HPDE6-E6E7 (cell line): ENCODE measurements around the gene PABPN1.

Experiments
- DNase-seq: peaks from one replicate; pipeline ENCODE4 v3.0.0; 2011; ENCODE audit warnings: missing footprints; ENCODE audit errors: extremely low spot score

Gene PABPN1

GRCh38 chr14:23358042-23358441 is 36.8 kb downstream of the PABPN1 start:
- DNase-seq = no peak

GRCh38 chr14:23358553-23359166 is 37.4 kb downstream of the PABPN1 start:
- no peak for DNase-seq

- DNase-seq = no peak
Observed at GRCh38 chr14:23359167-23359626, 37.9 kb downstream of the PABPN1 start.

DNA sequence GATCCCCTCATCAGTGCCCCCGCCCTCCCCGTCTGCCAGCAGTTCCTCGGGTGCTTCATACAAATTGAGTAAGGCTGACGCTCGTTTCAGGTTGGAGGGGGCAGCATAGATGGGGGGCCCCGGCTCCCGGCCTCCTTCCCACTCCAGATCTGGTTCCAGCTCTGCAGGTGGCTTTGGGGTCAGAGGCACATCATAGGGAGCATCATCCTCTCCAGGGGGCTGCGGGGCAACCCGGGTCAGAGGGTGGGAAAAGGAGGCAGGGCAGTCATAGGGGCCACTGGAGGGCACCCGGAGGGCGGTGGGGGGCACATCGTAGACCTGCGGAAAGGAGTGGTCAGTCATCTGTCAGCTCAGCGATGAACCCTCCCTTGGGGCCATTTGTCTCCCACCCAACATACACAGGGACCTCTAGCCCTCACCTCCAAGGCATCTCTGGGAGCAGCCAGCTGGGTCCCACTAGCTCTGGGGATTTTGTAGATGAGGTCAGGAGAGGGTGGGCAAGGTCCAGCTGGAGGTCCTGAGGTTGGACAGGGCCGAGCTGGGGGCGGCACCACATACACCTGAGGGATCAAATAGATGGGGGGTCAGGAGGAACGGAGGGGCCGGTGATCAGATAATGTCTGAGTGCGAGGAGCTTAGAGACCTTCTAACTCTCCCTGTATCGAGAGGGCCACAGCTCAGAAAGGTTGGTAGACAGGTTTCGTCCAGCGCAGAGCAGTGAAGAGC is 38.6 kb downstream of the PABPN1 start:
- no peak for DNase-seq

DNA sequence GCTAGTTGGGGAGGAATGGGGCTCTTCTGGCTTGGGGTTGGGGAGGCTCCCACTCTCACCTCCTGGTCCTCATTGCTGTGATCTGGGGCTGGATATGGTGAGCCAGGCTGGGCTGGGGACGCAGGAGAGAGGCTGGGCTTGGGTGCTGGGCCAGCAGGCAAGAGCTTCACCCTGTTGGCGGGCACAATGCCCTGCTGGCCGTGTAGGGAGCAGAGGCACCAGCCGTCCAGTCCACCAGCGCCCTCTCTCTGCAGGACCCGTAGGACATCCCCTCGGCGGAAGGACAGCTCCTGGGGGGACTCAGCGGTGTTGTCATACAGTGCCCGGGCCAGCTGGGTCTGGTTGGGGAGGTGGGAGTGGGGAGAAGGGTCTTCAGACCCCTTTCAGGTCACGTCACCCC is 39.2 kb downstream of the PABPN1 start:
- no peak for DNase-seq

DNA sequence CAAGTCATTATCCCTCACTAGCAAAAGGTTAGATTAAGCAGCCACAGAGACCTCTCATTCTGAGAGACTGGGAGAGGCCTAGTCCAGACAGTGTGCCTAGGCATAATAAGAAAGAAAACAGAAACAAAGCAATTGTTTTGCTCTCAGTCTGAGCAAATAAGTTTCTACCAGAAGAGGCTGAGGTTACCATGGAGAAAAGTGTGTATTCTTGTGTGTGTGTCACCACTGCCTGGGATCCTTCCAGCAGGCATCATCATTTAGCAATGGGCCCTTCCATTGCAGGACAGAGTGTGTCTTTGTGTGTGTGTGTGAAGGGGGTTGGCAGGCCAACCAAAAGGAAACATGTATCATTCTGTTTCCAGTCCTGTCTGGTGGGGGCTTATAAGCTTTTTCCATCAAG is 40.1 kb downstream of the PABPN1 start:
- DNase-seq = no peak

- no peak for DNase-seq
Observed at GRCh38 chr14:23361763-23362162, 40.5 kb downstream of the PABPN1 start.

- no peak for DNase-seq
Observed at GRCh38 chr14:23362200-23362599, 40.9 kb downstream of the PABPN1 start.

GRCh38 chr14:23364164-23365035 is 43.1 kb downstream of the PABPN1 start:
- DNase-seq = no peak

DNA sequence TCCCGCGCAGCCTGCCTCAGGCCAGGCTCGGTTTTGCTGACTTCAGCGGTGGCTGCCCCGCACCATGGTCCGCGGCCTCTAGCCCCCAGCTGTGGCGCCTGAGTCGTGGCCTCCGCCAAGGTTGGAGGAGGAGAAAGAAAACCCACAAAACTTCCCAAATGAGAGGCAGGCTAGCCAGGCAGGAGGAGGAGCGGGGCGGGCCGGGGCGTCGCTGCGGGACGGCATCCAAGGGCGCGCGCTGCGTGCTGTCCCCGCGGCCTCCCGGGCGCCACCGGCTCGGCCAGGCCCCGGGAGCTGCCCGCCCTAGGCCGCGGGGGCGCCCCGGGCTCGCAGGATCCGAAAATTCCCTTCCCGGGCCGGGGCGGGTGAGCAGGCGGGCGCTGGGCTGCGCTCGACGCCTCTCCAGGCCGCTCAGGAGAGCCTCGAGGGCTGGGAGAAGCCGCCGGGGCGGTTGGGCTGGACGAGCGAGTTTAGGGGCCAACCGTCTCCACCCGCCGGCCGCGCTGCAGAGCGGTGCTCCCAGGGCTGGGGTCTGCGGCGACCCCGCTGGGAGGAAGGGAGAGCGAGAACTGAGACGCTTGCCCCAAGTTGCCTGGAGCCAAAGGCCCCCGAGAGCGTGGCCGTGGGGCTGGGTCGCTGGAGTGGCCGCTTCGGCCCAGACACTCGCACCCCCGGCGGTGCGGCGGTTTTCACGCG is 43.9 kb downstream of the PABPN1 start, which contains the start of gene EFS:
Gene EFS, minus strand, starts transcription at position 137 of the 696 bp plus-strand sequence. CDS start 147 bp downstream, outside the sequence.
- peak; percentile 54 for DNase-seq

- peak; percentile 80 for DNase-seq
Observed at GRCh38 chr14:23365732-23366425, 44.6 kb downstream of the PABPN1 start.

- peak; percentile 95 for DNase-seq
Observed at GRCh38 chr14:23366426-23366921, 45.2 kb downstream of the PABPN1 start.

DNA sequence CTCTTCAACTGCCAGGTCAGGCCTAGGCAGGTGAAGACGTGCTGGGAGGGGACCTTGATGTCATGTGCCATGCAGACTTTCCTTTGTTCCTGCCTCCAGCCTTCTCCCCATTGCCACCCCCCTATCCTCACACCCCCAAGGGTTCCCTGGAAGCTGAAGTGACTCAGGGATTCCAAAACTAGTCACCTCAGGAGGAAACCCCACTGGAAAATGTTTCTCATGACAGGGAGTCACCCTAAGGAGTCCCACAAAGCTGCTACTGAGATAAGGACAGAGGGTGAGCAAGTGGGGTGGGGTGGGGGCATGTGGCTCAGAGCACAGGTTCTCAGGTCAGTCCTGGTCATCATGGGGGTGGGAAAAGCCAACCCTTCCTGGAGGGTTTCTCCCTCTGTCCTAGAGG is 49.0 kb downstream of the PABPN1 start:
- DNase-seq = no peak

DNA sequence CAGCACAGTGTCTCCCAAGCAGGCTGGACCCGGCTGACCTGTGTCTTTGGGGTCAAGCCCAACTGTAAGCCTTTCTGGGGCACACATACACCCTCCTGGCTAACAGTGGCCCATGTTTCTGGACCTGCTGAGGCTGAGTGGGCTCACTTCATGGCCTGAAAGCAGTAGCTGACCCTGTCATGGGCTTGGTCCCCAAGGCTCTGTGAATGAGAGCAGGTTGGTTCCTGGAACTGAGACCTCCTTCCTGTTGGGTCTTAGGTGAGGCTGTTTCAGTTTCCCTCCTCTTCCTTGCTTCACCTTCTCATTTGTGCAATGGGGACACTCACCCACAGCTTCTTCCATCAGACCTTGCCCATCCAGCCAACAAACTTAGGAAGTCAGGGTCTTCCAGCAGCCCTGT is 50.6 kb downstream of the PABPN1 start:
- no peak for DNase-seq

DNA sequence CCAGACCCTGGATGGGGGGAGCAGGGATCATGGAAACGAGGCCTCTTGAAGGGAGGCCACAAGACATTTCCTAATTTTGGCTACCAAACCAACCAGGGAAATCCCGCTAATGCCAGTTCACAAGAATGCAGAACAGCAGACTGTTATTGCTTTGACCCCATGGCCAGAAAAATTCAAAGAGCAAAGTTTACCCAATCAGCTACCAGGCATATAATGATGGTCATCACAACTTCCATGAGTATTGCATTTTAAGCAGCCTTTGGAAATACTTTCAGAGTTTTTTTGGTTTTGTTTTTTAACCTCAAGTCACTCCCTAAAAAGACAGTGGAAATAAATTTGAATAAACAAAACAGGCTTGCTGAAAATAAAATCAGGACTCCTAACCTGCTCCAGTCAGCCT is 51.3 kb downstream of the PABPN1 start, which contains the start of gene IL25:
Gene IL25, plus strand, starts transcription at position 301 of the 400 bp plus-strand sequence.
- no peak for DNase-seq

DNA sequence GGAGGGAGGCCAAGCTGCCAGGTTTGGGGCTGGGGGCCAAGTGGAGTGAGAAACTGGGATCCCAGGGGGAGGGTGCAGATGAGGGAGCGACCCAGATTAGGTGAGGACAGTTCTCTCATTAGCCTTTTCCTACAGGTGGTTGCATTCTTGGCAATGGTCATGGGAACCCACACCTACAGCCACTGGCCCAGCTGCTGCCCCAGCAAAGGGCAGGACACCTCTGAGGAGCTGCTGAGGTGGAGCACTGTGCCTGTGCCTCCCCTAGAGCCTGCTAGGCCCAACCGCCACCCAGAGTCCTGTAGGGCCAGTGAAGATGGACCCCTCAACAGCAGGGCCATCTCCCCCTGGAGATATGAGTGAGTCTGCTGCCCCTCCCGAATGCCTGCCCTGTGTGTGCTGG is 51.8 kb downstream of the PABPN1 start:
- DNase-seq = no peak
